Vagina (tissue), 2 donors: ENCODE results near the gene TBC1D8. TPM values are rescaled to one million over a fixed set of nuclear protein-coding genes. Genes with fewer than 3 reads are reported as not detected.

ENCODE experiments used
- DNase-seq, 2 donors: peaks; one replicate each; pipeline ENCODE4 v3.0.0-alpha.2; 2017; ENCODE audit errors: extremely low spot score in 2 of 2
- H3K27ac ChIP-seq: fragments of 200-600 bp; sonication (generic); one replicate; pipeline ENCODE4 v1.5.1; 2019
- H3K27me3 ChIP-seq: fragments of 200-600 bp; sonication (generic); one replicate; pipeline ENCODE4 v1.5.1; 2019
- H3K36me3 ChIP-seq, 2 donors: fragments of 200-600 bp; sonication (generic); one replicate each; pipeline ENCODE4 v1.5.1; 2017 to 2019
- H3K4me1 ChIP-seq: fragments of 200-600 bp; sonication (generic); one replicate; pipeline ENCODE4 v1.5.1; 2019
- H3K4me3 ChIP-seq, 2 donors: fragments of 200-600 bp; sonication (generic); 1 replicate in 1 of 2; 2 replicates in 1 of 2; pipeline ENCODE4 v1.5.1; 2016 to 2019
- H3K9me3 ChIP-seq: fragments of 200-600 bp; sonication (generic); one replicate; pipeline ENCODE4 v1.5.1; 2019
- POLR2A ChIP-seq, 2 donors: fragments of 450-650 bp; IDR thresholded peaks; one replicate each; pipeline ENCODE4 v1.6.1; 2017; ENCODE audit warnings: antibody characterized with exemption in 2 of 2, mild to moderate bottlenecking in 2 of 2, moderate library complexity in 2 of 2
- POLR2AphosphoS5 ChIP-seq, 2 donors: sonication (generic); formaldehyde crosslinking; IDR thresholded peaks; one replicate each; pipeline ENCODE4 v1.9.0; 2017; ENCODE audit warnings: antibody characterized with exemption in 2 of 2, mild to moderate bottlenecking in 2 of 2, low read depth in 1 of 2; ENCODE audit not compliant: insufficient read depth in 1 of 2
- intact Hi-C: fragments of 100-400 bp; cut with DNase I; formaldehyde crosslinking; loops from one replicate; pipeline ENCODE4 v1.15.1; 2023
- total RNA-seq: library from RNA; depleted of rRNA; stranded (reverse); fragments of >200 nt; gene quantifications from one replicate; pipeline ENCODE4 v1.2.3, GENCODE V29; 2016
- TF ChIP-seq, protein P1 (sequence below), 3 experiments: fragments of 450-650 bp in 2 of 3; fragments of 200-600 bp in 1 of 3; sonication (generic) in 1 of 3; IDR thresholded peaks; one replicate each; pipeline ENCODE4 v1.5.1; 2017 to 2019; ENCODE audit warnings: antibody characterized with exemption in 3 of 3, mild to moderate bottlenecking in 2 of 3, moderate library complexity in 2 of 3

The TBC1D8 gene
- total RNA-seq, 1 donor from 2014 or later, result 72.2 TPM

DNA sequence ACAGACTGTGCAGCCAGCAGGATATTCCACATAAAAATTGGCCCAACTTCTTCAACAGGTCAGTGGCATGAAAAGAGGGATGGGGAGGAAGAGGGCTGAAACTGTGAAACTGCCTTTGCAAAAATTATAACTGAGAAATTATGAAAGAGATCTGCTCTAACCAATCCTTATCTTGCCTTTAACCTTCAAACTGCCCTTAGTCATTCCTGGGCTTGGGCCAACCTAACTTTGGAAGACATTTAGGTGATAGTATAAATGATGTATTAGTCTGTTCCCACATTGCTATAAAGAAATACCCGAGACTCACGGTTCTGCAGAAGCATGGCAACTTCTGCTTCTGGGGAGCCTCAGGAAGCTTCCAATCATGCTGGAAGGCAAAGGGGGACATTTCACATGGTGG, 74.6 kb downstream of the TBC1D8 start:
- DNase-seq, result no peak
- Histone ChIP-seq H3K27me3 (no peaks in the 10 kb centered on the region), H3K4me3 (no peak overlapping the region), H3K27ac (no peak overlapping the region), H3K36me3 (no peaks in the 10 kb centered on the region), H3K9me3 (no peaks in the 10 kb centered on the region), H3K4me1 (peaks cover 6% of the 10 kb centered on the region)
- intact Hi-C loops, result no loop called here
- TF ChIP-seq POLR2A (IDR thresholded peaks at IDR 0.05) (no peak), POLR2AphosphoS5 (IDR thresholded peaks at IDR 0.05; ENCODE audit: insufficient read depth in 1 of 2, low read depth in 1 of 2) (no peak)
- TF ChIP-seq, protein P1, sequence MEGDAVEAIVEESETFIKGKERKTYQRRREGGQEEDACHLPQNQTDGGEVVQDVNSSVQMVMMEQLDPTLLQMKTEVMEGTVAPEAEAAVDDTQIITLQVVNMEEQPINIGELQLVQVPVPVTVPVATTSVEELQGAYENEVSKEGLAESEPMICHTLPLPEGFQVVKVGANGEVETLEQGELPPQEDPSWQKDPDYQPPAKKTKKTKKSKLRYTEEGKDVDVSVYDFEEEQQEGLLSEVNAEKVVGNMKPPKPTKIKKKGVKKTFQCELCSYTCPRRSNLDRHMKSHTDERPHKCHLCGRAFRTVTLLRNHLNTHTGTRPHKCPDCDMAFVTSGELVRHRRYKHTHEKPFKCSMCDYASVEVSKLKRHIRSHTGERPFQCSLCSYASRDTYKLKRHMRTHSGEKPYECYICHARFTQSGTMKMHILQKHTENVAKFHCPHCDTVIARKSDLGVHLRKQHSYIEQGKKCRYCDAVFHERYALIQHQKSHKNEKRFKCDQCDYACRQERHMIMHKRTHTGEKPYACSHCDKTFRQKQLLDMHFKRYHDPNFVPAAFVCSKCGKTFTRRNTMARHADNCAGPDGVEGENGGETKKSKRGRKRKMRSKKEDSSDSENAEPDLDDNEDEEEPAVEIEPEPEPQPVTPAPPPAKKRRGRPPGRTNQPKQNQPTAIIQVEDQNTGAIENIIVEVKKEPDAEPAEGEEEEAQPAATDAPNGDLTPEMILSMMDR (IDR thresholded peaks at IDR 0.05), result no peak

DNA sequence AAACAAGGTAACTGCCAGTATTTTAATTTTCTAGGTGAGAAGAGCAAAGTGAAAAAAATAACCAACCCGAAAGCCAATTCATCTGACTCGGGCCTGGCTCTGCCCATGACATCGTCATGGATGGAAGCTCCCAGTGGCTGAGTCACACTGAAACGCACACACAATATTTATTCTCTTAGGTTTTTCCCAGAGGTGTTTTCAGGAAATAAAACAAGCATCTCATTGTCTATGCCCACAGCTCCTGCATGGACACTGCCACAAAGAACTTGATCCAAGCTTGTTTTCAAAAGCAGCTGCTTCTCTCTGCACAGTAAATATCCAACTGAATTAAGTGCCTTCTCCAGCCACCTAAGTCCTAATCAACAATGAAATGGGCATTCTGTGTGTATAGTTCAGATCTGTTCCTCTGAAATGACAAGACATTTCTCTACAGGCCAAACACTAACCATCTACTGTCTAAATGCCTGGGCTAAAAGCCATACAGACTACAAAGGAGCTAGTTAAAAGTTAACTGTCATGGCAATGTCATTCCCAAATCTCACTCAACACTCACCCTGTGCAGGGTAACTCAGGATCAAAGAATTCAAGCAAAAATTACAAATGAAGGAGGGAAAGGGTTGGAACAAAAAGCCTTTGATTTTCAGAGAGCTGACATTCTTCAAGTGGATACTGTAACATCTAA, 86.2 kb downstream of the TBC1D8 start:
- Histone ChIP-seq H3K27me3 (no peaks in the 10 kb centered on the region), H3K36me3 (no peaks in the 10 kb centered on the region), H3K4me1 (peaks cover 18% of the 10 kb centered on the region), H3K9me3 (no peaks in the 10 kb centered on the region), H3K27ac (peak overlapping the region; percentile 30), H3K4me3 (no peak overlapping the region)
- no peak for TF ChIP-seq POLR2A (IDR thresholded peaks at IDR 0.05)
- peak in 1 of 2 donors; percentile 61 for TF ChIP-seq POLR2AphosphoS5 (IDR thresholded peaks at IDR 0.05; ENCODE audit: insufficient read depth in 1 of 2, low read depth in 1 of 2)
- DNase-seq, result no peak
- intact Hi-C loops, result no loop called here

DNA sequence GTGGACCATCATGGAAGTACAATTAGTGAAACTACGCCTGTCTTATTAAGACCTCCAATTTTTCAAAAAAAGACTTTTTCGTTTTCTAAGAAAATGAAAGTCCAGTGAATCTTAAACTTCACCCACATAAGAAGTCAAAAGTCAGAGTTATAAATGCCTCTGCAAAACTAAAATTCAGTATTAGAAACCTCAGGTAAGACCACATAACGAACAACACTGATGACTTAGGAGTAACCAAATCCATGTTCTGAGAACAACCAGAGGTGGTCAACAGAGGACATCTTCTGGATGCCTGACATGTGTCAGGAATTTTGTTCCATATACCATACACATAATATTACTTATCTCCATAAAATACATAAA, 86.7 kb downstream of the TBC1D8 start:
- Histone ChIP-seq H3K4me3 (no peak overlapping the region), H3K4me1 (peaks cover 18% of the 10 kb centered on the region), H3K9me3 (no peaks in the 10 kb centered on the region), H3K36me3 (no peaks in the 10 kb centered on the region), H3K27ac (peak overlapping the region; percentile 30), H3K27me3 (no peaks in the 10 kb centered on the region)
- intact Hi-C loops, result no loop called here
- TF ChIP-seq, protein P1 (IDR thresholded peaks at IDR 0.05), result no peak
- TF ChIP-seq POLR2AphosphoS5 (IDR thresholded peaks at IDR 0.05; ENCODE audit: insufficient read depth in 1 of 2, low read depth in 1 of 2), result no peak
- TF ChIP-seq POLR2A (IDR thresholded peaks at IDR 0.05), result no peak
- DNase-seq, result no peak

DNA sequence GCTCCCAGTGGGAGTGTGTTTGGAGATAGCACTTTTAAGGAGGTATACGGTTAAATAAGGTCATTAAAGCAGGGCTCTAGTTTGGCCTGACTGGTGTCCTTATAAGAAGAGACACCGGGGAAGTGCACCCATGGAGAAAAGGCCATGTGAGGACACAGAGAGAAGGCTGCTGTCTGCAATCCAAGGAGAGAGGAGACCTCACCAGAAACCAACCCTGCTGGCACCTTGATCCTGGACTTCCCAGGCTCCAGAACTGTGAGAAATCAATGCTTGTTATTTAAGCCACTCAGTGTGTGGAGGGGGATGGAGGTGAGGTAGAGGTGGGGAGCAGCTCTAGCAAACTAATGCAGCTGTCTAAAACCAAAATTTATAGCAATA, 87.1 kb downstream of the TBC1D8 start:
- TF ChIP-seq POLR2AphosphoS5 (IDR thresholded peaks at IDR 0.05; ENCODE audit: insufficient read depth in 1 of 2, low read depth in 1 of 2) (no peak), POLR2A (IDR thresholded peaks at IDR 0.05) (no peak)
- TF ChIP-seq, protein P1 (IDR thresholded peaks at IDR 0.05), result no peak
- Histone ChIP-seq H3K4me1 (peaks cover 18% of the 10 kb centered on the region), H3K36me3 (no peaks in the 10 kb centered on the region), H3K27me3 (no peaks in the 10 kb centered on the region), H3K9me3 (no peaks in the 10 kb centered on the region), H3K27ac (peak overlapping the region; percentile 30), H3K4me3 (no peak overlapping the region)
- intact Hi-C loops, result no loop called here
- DNase-seq, result no peak

DNA sequence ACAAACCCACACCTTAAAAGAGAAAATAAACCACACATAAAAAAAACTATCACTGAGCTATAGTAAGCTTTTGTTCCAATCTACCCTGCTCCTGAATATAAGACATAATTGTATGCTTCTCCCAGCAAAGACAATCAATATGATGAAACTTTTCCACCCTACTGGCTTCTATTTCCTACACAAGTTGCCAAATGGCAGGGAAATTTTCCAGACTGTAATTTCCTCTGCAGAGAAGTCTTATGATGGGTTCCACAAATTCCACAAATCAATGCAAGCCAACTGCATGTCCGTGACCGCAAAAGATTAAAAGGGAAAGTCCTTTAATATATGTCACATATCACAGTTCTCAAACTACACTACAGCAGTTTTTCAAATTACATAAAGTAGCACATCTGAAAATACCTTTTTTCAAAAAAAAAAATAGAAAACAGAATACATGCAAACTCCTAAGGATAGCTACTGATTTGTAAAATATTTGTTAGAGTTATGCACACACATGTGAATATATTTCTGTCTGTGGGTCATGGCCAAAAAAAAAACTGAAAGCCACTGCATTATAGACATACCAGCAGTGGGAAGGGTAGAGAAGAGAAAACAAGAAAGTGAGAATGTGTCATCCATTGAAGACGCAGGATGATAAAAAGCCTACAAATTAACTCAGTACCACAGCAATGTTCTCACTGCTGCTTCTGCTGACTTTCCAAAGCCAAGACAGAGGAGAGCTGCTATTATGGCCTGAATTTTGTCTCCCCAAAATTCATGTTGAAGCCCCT, 87.6 kb downstream of the TBC1D8 start:
- DNase-seq, result no peak
- Histone ChIP-seq H3K9me3 (no peaks in the 10 kb centered on the region), H3K27me3 (no peaks in the 10 kb centered on the region), H3K36me3 (no peaks in the 10 kb centered on the region), H3K4me3 (no peak overlapping the region), H3K4me1 (peaks cover 18% of the 10 kb centered on the region), H3K27ac (peak overlapping the region; percentile 30)
- TF ChIP-seq, protein P1 (IDR thresholded peaks at IDR 0.05), result no peak
- no peak for TF ChIP-seq POLR2A (IDR thresholded peaks at IDR 0.05)
- TF ChIP-seq POLR2AphosphoS5 (IDR thresholded peaks at IDR 0.05; ENCODE audit: insufficient read depth in 1 of 2, low read depth in 1 of 2), result peak in 1 of 2 donors; percentile 88
- intact Hi-C loops, result no loop called here
